HPDE6-E6E7 (cell line): ENCODE measurements around the gene FGF22.
"Not testable (repeated sequence)": the region's sequence is repeated elsewhere in the genome, so short reads cannot be mapped to it uniquely, and the experiment has no call there.

ENCODE experiments used
- DNase-seq: peaks from one replicate; pipeline ENCODE4 v3.0.0; 2011; ENCODE audit warnings: missing footprints; ENCODE audit errors: extremely low spot score

The FGF22 gene

GRCh38 chr19:658916-659839 lies 19.5 kb downstream of the FGF22 start:
- peak; percentile 93 for DNase-seq

GRCh38 chr19:660793-661426 lies 21.2 kb downstream of the FGF22 start:
- DNase-seq: no peak

GRCh38 chr19:661427-662196 lies 21.9 kb downstream of the FGF22 start:
- DNase-seq: no peak

- no peak for DNase-seq
Observed at GRCh38 chr19:662207-662961, 22.7 kb downstream of the FGF22 start.

- DNase-seq: peak; percentile 63
Observed at GRCh38 chr19:662962-663681, 23.4 kb downstream of the FGF22 start, which contains the start of gene RNF126. TSS of gene RNF126 (minus strand) at chr19:663214. CDS start at chr19:663121, 93 bp downstream.

GRCh38 chr19:663682-664117 lies 24.0 kb downstream of the FGF22 start:
- DNase-seq: no peak

- DNase-seq: no peak
Observed at GRCh38 chr19:664913-665443, 25.3 kb downstream of the FGF22 start.

GRCh38 chr19:666985-667573 lies 27.4 kb downstream of the FGF22 start:
- not testable (repeated sequence) for DNase-seq

GRCh38 chr19:668675-669434 lies 29.2 kb downstream of the FGF22 start:
- not testable (repeated sequence) for DNase-seq

- DNase-seq: no peak
Observed at GRCh38 chr19:670609-671075, 31.0 kb downstream of the FGF22 start.

- no peak for DNase-seq
Observed at GRCh38 chr19:674282-675151, 34.8 kb downstream of the FGF22 start.

- no peak for DNase-seq
Observed at GRCh38 chr19:676007-676338, 36.3 kb downstream of the FGF22 start.

GRCh38 chr19:676339-677105 lies 36.8 kb downstream of the FGF22 start, which contains the start of gene FSTL3:
TSS of gene FSTL3 (plus strand) at chr19:676392. CDS start at chr19:676424, 32 bp downstream.
- no peak for DNase-seq

GRCh38 chr19:677201-677600 lies 37.5 kb downstream of the FGF22 start:
- DNase-seq: peak; percentile 76

GRCh38 chr19:677601-678436 lies 38.1 kb downstream of the FGF22 start:
- no peak for DNase-seq

GRCh38 chr19:678791-679388 lies 39.2 kb downstream of the FGF22 start:
- DNase-seq: no peak
